Stimulated activated CD8-positive, alpha-beta memory T cell treated with anti-CD3 and anti-CD28 coated beads, Interleukin-7, amount 100 ng/mL, for 48 hours (primary cell): ENCODE measurements around the gene MED12.

Source experiments
- DNase-seq, 2 donors: peaks; one replicate each; pipeline ENCODE4 v3.0.0-alpha.2; 2020; ENCODE audit warnings: low read depth in 1 of 2; ENCODE audit errors: extremely low read depth in 1 of 2

Gene MED12

GRCh38 chrX:71118032-71118984 is at the start of gene MED12:
TSS of gene MED12 (plus strand) at chrX:71118596. CDS start at chrX:71118755, 159 bp downstream.
- DNase-seq, result peak; percentile 71 to 75

DNA sequence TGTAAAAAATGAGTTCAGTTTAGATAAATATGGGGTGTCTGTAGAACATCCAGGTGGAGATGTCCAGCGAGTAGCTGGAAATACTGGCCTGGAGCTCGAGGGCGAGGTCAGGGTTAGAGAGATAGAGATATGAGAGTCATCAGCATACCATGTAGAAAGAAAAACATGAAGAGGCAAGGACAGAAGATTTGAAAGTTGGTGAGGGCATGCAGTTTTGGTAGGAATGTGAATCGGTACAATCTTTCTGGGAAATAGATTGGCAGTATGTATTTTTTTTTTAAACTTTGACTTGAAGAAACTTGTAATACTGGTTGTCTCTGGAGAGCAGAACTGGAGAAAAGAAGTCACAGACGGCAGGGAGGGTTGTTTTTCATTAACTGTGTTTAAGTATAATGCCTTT is 47.9 kb upstream of the MED12 start:
- no peak for DNase-seq

DNA sequence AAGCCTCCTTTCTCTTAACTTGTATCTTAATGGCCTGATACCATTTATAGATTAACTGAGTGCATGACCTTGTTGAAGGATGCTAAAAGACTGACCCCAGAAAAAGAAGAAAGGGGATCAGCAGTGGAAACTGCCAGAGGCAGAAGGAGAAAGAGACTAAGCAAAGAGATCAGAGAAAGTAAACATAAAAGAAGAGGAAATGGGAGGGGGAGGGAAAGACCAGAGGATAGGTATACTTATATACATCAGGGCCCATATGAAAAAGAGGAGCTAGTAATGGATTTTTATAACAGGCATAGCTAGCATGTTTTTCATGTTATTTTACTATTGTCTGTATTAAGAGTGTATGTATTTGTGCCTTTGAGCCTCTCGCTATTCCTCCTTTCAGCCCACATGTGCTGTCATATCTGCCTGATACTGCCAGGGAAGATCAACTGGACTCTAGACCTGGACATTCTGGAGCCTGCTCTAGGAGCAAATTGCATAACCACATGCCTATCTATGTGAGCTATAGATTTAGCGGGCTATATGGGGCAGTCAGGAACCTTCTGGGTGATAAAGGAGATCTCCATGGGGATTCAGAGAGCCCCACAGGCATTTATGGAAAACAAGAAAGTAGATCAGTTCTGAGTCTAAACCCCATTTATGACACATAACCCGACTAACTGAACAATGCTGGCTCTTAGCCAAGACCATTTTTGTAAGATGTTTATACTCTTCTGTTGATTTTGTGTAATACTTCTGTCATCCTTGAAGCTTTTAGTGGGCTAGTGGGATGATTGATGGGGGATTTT is 36.9 kb upstream of the MED12 start:
- DNase-seq, result no peak

GRCh38 chrX:71082124-71082647 is 36.2 kb upstream of the MED12 start:
- DNase-seq, result no peak

DNA sequence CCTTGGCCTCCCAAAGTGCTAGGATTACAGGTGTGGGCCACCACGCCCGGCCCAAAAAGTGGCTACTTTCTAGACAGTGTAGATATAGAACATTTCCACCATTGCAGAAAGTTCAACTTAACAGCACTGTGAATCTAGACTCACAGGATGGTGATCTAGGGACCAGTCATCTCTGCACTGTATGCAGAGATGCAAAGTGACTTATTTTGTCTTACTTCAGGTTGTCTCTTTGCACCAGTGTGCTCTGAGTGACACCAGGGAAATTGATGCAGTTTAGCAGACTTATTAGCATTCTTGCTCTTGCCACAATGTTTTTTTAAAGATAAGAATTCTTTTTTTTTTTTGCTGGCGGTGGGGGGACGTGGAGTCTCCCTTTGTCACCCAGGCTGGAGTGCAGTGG is 35.6 kb upstream of the MED12 start:
- no peak for DNase-seq

DNA sequence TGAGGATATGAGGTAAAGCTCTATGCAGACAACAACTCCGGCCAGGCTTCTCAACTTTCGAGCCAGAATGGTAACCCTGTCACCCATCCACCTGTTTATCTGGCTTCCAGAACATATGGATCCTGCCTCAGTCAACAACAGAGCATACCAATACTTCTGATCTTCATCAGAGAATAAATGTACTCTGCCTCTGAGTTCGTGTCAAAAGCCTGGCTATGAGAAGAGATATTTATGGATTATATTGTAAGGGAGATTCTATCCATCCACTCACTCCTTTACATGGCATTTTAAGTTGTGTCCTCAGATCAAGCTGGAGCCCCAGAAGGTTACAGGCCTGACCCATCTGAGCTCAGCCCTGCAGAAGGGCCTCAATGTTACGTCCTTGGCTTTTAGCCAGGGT is 32.5 kb upstream of the MED12 start:
- no peak for DNase-seq

DNA sequence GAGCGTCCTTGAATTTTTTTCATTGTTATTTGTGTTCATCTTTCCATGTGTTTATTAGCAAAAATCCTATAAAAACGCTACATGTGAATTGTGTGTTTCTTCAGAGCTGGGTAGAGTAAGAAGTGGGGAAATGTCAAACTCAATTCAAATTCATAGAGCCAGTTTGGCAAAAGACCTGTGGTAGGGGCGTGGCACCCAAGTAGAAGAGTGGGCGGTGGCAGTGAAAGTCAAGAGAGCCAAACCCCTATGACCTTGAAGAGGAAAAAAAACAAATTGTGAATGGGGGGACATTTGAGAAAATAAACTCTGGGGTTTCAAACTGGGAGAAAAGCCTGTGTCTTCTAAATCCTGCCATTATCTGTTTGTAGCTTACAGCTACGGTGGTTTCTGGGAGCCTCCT is 27.1 kb upstream of the MED12 start:
- no peak for DNase-seq

DNA sequence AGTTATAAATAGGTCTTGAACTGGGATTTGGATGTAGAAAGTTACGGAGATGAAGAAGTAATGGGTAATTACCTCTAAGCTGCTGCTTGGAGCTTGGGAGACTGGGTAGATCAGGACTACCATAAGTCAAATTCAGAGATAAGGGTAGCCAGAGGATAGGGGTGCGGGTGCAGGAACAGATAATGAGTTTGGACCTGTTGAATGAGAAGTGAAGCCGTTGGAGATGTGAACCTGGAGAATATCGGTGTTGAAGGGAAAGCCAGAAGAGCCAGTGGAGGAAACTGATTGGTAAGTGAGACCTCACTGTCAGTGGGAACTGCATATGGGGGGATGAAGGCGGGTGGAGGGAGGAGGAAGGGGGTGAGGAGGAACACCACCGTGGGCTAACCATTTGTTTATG is 23.4 kb upstream of the MED12 start:
- no peak for DNase-seq

- peak; percentile 73 to 85 for DNase-seq
Observed at GRCh38 chrX:71095555-71095980, 22.8 kb upstream of the MED12 start, which contains the start of gene FOXO4. TSS of gene FOXO4 (plus strand) at chrX:71095851. CDS start at chrX:71096529, 678 bp downstream.

GRCh38 chrX:71095981-71096759 is 22.2 kb upstream of the MED12 start:
- peak in 1 of 2 donors; percentile 46 for DNase-seq

- no peak for DNase-seq
Observed at GRCh38 chrX:71096760-71097032, 21.7 kb upstream of the MED12 start.

DNA sequence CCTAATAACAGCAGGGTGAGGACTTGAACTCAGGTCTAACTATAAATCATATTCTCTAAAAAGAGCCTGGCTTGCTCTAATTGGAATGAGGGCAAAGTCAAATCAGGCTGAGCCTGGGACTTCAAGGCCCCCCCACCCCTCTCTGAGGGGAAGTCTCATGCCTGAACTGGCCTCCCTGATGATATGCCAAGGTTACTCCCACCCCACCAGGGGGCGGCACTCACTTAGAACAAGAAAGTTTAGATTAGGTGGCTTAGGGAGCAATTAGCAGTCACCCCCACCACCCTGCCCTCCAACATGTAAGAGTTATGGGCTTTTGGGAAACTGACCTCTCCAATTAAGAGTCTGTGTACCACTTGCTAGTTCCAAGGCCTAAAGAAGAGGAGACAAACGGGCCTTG is 20.1 kb upstream of the MED12 start:
- peak in 1 of 2 donors; percentile 59 for DNase-seq

DNA sequence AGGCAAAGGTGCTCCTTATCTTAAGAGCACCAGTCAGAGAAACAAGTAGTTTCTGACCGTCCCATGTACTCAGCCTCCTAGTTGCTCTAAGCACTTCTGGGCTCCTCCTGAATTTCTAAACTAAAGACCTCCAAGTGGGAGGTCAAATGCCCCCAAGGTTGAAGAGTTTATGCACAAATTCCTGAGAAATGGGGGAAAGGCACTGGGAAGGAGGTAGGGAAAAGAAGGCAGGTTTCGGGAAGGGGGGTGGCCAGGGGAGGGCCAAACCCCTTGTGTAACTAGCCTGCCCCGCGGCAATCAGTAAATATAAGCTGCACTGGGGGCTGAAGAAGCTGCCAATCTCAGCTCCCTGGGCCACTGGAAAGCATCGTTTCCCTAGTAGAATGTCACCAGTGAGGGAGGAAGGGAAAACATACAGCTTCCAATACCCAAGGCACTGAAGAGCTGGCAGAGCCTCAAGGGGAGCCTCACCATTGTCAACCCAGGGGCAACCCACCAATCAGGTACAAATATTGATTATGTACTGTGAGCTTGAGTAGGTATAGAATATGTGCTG is 19.4 kb upstream of the MED12 start:
- no peak for DNase-seq

- DNase-seq, result no peak
Observed at GRCh38 chrX:71099736-71100135, 18.7 kb upstream of the MED12 start.

GRCh38 chrX:71100581-71101505 is 17.6 kb upstream of the MED12 start:
- no peak for DNase-seq

DNA sequence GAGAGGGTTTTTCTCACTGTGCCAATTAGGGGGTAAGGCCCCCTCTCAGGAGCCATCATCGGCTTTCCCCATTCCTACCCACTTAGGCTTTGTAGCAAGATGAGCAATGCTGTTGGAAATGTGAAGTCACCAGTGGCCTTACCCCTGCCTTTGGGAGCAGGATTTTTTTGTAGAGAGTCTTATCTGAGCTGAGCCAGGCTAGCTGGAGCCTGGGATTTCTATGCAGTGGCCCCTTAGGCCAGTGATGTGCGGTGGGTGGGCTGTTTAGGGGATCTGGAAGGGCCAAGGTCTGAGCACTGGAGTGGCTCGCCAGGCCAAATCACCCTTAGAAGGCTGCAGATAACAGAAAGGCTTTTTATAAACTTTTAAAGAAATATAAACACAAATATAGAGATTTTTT is 16.1 kb upstream of the MED12 start:
- DNase-seq, result no peak

- DNase-seq, result peak in 1 of 2 donors; percentile 39
Observed at GRCh38 chrX:71103110-71103983, 15.0 kb upstream of the MED12 start.

GRCh38 chrX:71105628-71106027 is 12.8 kb upstream of the MED12 start:
- no peak for DNase-seq

DNA sequence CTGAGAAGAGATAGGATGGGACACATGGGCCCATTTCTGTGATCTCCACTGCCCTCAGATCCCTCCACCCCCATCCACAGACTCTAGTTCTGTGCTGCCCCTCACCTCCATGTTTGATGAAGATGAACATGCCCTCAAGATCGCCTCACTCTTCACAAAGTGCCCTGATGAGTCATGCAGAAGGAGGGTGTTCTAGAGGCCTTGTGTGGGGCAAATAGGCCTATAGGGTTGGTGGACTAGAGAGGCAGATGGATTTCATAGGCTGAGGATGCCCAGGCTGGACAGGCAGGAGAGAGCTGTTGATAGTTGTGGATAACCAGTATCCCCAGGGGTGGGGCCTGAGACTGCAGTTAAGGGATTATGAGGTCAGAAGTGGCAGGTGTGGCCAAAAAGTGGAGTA is 12.0 kb upstream of the MED12 start, which contains the start of gene CXorf65:
Gene CXorf65, minus strand, starts transcription at position 314 of the 400 bp plus-strand sequence. Its CDS starts 184 bp downstream, at position 130.
- peak in 1 of 2 donors; percentile 11 for DNase-seq
